H9 (cell line): Measurements from ENCODE around the gene NRP2. TPM values are rescaled to one million over a fixed set of nuclear protein-coding genes. Genes with fewer than 3 reads are reported as not detected.

ENCODE experiments used
- DNase-seq: peaks from one replicate; pipeline ENCODE4 v3.0.0-alpha.2; 2017
- H2AFZ ChIP-seq: one replicate; pipeline ENCODE4 v1.6.1; 2013; ENCODE audit warnings: mild to moderate bottlenecking, low read length, control low read depth, moderate library complexity
- H2AK5ac ChIP-seq: 2 replicates; pipeline ENCODE4 v1.6.1; 2013; ENCODE audit warnings: low read length, control low read depth, mixed read lengths; ENCODE audit not compliant: insufficient read length
- H2BK120ac ChIP-seq: one replicate; pipeline ENCODE4 v1.6.1; 2013; ENCODE audit warnings: low read depth, mild to moderate bottlenecking, low read length, control low read depth, inconsistent platforms; ENCODE audit not compliant: poor library complexity, severe bottlenecking
- H2BK12ac ChIP-seq: 2 replicates; pipeline ENCODE4 v1.6.1; 2013; ENCODE audit warnings: low read length, control low read depth, mixed read lengths, low read depth; ENCODE audit not compliant: insufficient read length
- H2BK15ac ChIP-seq: 2 replicates; pipeline ENCODE4 v1.6.1; 2013; ENCODE audit warnings: low read depth, low read length, control low read depth
- H2BK20ac ChIP-seq: one replicate; pipeline ENCODE4 v1.6.1; 2013; ENCODE audit warnings: low read depth, mild to moderate bottlenecking, low read length, control low read depth, inconsistent platforms; ENCODE audit not compliant: poor library complexity, severe bottlenecking
- H2BK5ac ChIP-seq: 2 replicates; pipeline ENCODE4 v1.6.1; 2013; ENCODE audit warnings: low read length, control low read depth, mixed read lengths; ENCODE audit not compliant: insufficient read length
- H3K14ac ChIP-seq: 2 replicates; pipeline ENCODE4 v1.6.1; 2013; ENCODE audit warnings: low read length, control low read depth; ENCODE audit not compliant: insufficient read depth
- H3K18ac ChIP-seq: 2 replicates; pipeline ENCODE4 v1.6.1; 2013; ENCODE audit warnings: low read depth, mild to moderate bottlenecking, mixed read lengths, low read length, control low read depth; ENCODE audit not compliant: insufficient read length
- H3K23ac ChIP-seq: 2 replicates; pipeline ENCODE4 v1.6.1; 2013; ENCODE audit warnings: low read length, control low read depth, mixed read lengths, low read depth; ENCODE audit not compliant: insufficient read length
- H3K23me2 ChIP-seq: 2 replicates; pipeline ENCODE4 v1.6.1; 2013; ENCODE audit warnings: low read depth, mild to moderate bottlenecking, mixed read lengths, low read length, control low read depth; ENCODE audit not compliant: insufficient read length, poor library complexity, severe bottlenecking
- H3K27ac ChIP-seq: 2 replicates; pipeline ENCODE4 v1.5.1; 2013; ENCODE audit warnings: low read length, control low read depth, mixed read lengths, low read depth; ENCODE audit not compliant: insufficient read length
- H3K27me3 ChIP-seq: 2 replicates; pipeline ENCODE4 v1.6.1; 2013; ENCODE audit warnings: low read length, control low read depth, inconsistent platforms; ENCODE audit not compliant: insufficient read depth
- H3K4ac ChIP-seq: 2 replicates; pipeline ENCODE4 v1.6.1; 2013; ENCODE audit warnings: low read depth, mild to moderate bottlenecking, control low read depth, inconsistent platforms, low read length, moderate library complexity
- H3K4me1 ChIP-seq: 2 replicates; pipeline ENCODE4 v1.6.1; 2013; ENCODE audit warnings: low read length, control low read depth, inconsistent platforms; ENCODE audit not compliant: insufficient read depth
- H3K4me2 ChIP-seq: 2 replicates; pipeline ENCODE4 v1.6.1; 2013; ENCODE audit warnings: low read length, control low read depth, mixed read lengths; ENCODE audit not compliant: insufficient read length, insufficient read depth
- H3K56ac ChIP-seq: 2 replicates; pipeline ENCODE4 v1.6.1; 2013; ENCODE audit warnings: low read depth, mild to moderate bottlenecking, mixed read lengths, low read length, control low read depth; ENCODE audit not compliant: insufficient read length
- H3K79me1 ChIP-seq: 2 replicates; pipeline ENCODE4 v1.6.1; 2013; ENCODE audit warnings: low read depth, mild to moderate bottlenecking, moderate library complexity, low read length, control low read depth, inconsistent platforms; ENCODE audit not compliant: insufficient read depth, poor library complexity, severe bottlenecking
- H3K79me2 ChIP-seq: 2 replicates; pipeline ENCODE4 v1.6.1; 2013; ENCODE audit warnings: low read length, control low read depth, inconsistent platforms; ENCODE audit not compliant: insufficient read depth
- H3K9ac ChIP-seq: 2 replicates; pipeline ENCODE4 v1.6.1; 2013; ENCODE audit warnings: low read length, control low read depth, mixed read lengths; ENCODE audit not compliant: insufficient read length; ENCODE audit errors: extremely low read depth
- H3K9me3 ChIP-seq: one replicate; pipeline ENCODE4 v1.6.1; 2013; ENCODE audit warnings: low read depth, low read length, inconsistent platforms; ENCODE audit not compliant: control insufficient read depth
- H3T11ph ChIP-seq: one replicate; pipeline ENCODE4 v1.6.1; 2013; ENCODE audit warnings: mild to moderate bottlenecking, low read length, control low read depth, inconsistent platforms
- H4K20me1 ChIP-seq: one replicate; pipeline ENCODE4 v1.6.1; 2013; ENCODE audit not compliant: control insufficient read depth, insufficient read length, insufficient read depth
- H4K5ac ChIP-seq: 2 replicates; pipeline ENCODE4 v1.6.1; 2013; ENCODE audit warnings: low read depth, mild to moderate bottlenecking, mixed read lengths, low read length, control low read depth; ENCODE audit not compliant: insufficient read length
- H4K8ac ChIP-seq: replicated peaks from 2 replicates; pipeline ENCODE4 v1.6.1; 2013; ENCODE audit warnings: low read length, control low read depth, mixed read lengths, low read depth; ENCODE audit not compliant: insufficient read length
- H4K91ac ChIP-seq: 2 replicates; pipeline ENCODE4 v1.6.1; 2013; ENCODE audit warnings: low read depth, mild to moderate bottlenecking, moderate library complexity, mixed read lengths, low read length, control low read depth; ENCODE audit not compliant: insufficient read length
- H3K27ac Mint-ChIP-seq, 3 experiments: 2 replicates in 2 of 3; 3 replicates in 1 of 3; pipeline ENCODE4 v1.8.0; 2020 to 2021; ENCODE audit warnings: mixed read lengths in 3 of 3, mild to moderate bottlenecking in 1 of 3, moderate library complexity in 1 of 3
- H3K27me3 Mint-ChIP-seq: 2 replicates; pipeline ENCODE4 v1.8.0; 2021; ENCODE audit warnings: low read depth, mild to moderate bottlenecking, moderate library complexity, mixed read lengths
- H3K36me3 Mint-ChIP-seq, 3 experiments: 2 replicates in 2 of 3; 3 replicates in 1 of 3; pipeline ENCODE4 v1.8.0; 2020 to 2021; ENCODE audit warnings: low read depth in 3 of 3, mixed read lengths in 3 of 3; ENCODE audit not compliant: insufficient read depth in 1 of 3
- H3K4me1 Mint-ChIP-seq, 2 experiments: 2 replicates each; pipeline ENCODE4 v1.8.0; 2020; ENCODE audit warnings: mixed read lengths in 2 of 2
- H3K4me3 Mint-ChIP-seq, 2 experiments: 2 replicates in 1 of 2; 3 replicates in 1 of 2; pipeline ENCODE4 v1.8.0; 2020 to 2021; ENCODE audit warnings: mild to moderate bottlenecking in 2 of 2, mixed read lengths in 2 of 2, moderate library complexity in 1 of 2
- H3K9me3 Mint-ChIP-seq, 2 experiments: 2 replicates in 1 of 2; 3 replicates in 1 of 2; pipeline ENCODE4 v1.8.0; 2020; ENCODE audit warnings: mild to moderate bottlenecking in 2 of 2, mixed read lengths in 2 of 2, moderate library complexity in 1 of 2
- WGBS: extraction: QIAGEN DNeasy Blood & Tissue Kit; methylation state at CpG from one replicate; pipeline ENCODE4 v1.1.7; 2013; ENCODE audit warnings: missing lambda C conversion rate, low lambda C conversion rate, mixed read lengths; ENCODE audit not compliant: insufficient read length; ENCODE audit errors: extremely low coverage; 5-methylcytosine and 5-hydroxymethylcytosine counted together
- total RNA-seq: library from RNA; stranded (reverse); gene quantifications from 2 replicates; pipeline ENCODE4 v1.2.1, GENCODE V29; 2021
- TF ChIP-seq, protein P1 (sequence below): fragments of 200-600 bp; sonication (generic); conservative IDR thresholded peaks from 3 replicates; pipeline ENCODE4 v1.8.0; 2021; ENCODE audit warnings: antibody characterized with exemption, mild to moderate bottlenecking

Gene NRP2
- total RNA-seq, 1 experiment from 2014 or later = 19.7 TPM

DNA sequence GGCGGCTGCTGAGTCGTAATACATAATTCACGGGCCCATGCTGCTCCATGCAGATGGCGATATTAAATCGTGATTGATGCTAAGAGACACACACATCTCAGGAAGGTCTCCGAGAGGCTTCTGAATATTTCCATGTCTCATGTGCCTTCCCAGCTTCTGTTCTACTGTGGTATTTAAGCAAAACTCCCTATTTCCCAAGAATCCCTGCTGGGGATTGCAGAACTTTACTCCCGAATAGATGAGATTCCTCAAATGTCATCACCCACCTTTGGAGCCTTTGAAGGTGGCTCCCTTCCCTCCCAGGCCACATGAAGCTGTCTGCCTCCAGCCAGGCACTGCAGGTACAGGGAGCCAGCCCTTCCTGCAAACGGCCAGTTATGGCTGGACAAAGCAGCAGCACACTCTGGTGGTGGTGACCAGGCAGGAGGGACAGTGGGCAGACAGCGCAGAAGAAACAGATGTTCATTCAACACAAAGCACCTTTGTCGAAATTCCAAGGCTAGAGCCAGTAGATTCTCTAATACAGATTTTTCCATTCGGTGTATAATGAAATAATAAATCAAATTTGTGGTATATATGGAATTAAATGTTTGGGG, 14.1 kb downstream of the NRP2 start:
- Histone ChIP-seq H2BK12ac (no peak overlapping the region), H3K79me2 (no peaks in the 10 kb centered on the region; the same call in 1 of the 2 replicates), H3K79me1 (no peaks in the 10 kb centered on the region), H4K8ac (no peak overlapping the region), H4K91ac (no peak overlapping the region), H3K4me1 (peaks cover 28% of the 10 kb centered on the region), H3T11ph (no peak overlapping the region), H3K14ac (no peak overlapping the region), H3K9me3 (no peaks in the 10 kb centered on the region), H2BK5ac (no peak overlapping the region), H2AK5ac (no peak overlapping the region), H3K23me2 (no peaks in the 10 kb centered on the region), H3K27ac (no peak overlapping the region), H4K5ac (no peak overlapping the region), H2BK120ac (no peak overlapping the region), H3K9ac (no peak overlapping the region), H2BK20ac (no peak overlapping the region), H3K23ac (no peak overlapping the region), H2BK15ac (no peak overlapping the region), H3K18ac (no peak overlapping the region), H4K20me1 (no peaks in the 10 kb centered on the region), H3K4me2 (no peak overlapping the region), H3K4ac (no peak overlapping the region), H2AFZ (no peak overlapping the region), H3K27me3 (no peaks in the 10 kb centered on the region), H3K56ac (no peak overlapping the region)
- Mint-ChIP-seq H3K9me3 (no peaks in the 10 kb centered on the region; a peak in 1 of 5 replicates), H3K27ac (0 out of 7 replicates have a peak overlapping the region, but pooled peaks of 1 of the 3 experiments have one; percentile 57), H3K36me3 (peaks cover 6 to 13% (median 6%) of the 10 kb centered on the region in 3 experiments; a peak in 5 of 7 replicates), H3K4me1 (peaks cover 75 to 77% of the 10 kb centered on the region in 2 experiments), H3K27me3 (no peaks in the 10 kb centered on the region), H3K4me3 (no peak overlapping the region)
- TF ChIP-seq, protein P1, sequence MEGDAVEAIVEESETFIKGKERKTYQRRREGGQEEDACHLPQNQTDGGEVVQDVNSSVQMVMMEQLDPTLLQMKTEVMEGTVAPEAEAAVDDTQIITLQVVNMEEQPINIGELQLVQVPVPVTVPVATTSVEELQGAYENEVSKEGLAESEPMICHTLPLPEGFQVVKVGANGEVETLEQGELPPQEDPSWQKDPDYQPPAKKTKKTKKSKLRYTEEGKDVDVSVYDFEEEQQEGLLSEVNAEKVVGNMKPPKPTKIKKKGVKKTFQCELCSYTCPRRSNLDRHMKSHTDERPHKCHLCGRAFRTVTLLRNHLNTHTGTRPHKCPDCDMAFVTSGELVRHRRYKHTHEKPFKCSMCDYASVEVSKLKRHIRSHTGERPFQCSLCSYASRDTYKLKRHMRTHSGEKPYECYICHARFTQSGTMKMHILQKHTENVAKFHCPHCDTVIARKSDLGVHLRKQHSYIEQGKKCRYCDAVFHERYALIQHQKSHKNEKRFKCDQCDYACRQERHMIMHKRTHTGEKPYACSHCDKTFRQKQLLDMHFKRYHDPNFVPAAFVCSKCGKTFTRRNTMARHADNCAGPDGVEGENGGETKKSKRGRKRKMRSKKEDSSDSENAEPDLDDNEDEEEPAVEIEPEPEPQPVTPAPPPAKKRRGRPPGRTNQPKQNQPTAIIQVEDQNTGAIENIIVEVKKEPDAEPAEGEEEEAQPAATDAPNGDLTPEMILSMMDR = peak; percentile 45
- no CpG with 5 or more reads among the region's 11 CpGs for WGBS
- DNase-seq = peak; percentile 58
